ENCODE results near the gene CBX7. TPM values are rescaled to one million over a fixed set of nuclear protein-coding genes. Genes with fewer than 3 reads are reported as not detected.

Gene CBX7
- total and polyA plus RNA-seq, 2 of the 8 experiments (the other 6 are each of a cell fraction or from before 2014, with no cell fraction given), result 6.9 to 8.7 TPM

DNA sequence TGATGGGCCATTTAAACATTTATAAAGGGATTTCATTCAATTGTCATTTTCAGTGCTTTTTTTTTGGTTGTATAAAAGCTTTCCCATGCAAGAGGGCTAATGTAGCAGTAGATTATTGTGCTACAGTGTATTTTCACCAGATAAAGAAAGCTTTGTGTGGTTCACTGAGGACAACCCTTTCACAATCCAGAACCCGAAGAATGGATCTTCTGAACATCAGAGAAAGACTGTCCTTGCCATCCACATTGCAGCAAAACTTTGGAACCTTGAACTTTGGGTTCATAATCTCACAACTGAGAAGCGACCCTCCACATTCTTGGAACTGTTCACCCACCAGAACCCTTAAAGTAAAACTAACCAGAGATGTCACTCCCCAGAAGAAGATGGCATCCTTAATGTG, 46.2 kb downstream of the CBX7 start:
- Histone ChIP-seq H4K91ac (replicated peaks; ENCODE audit: insufficient read length, low read length) (no peak overlapping the region), H4K5ac (ENCODE audit: insufficient read length, low read depth, low read length) (no peak overlapping the region), H3K4me2 (ENCODE audit: insufficient read depth in 1 of 2, low read depth in 2 of 2, low read length in 2 of 2) (no peak overlapping the region), H3K23ac (ENCODE audit: insufficient read length) (no peak overlapping the region), H2BK12ac (ENCODE audit: low read depth, low read length) (no peak overlapping the region), H3K9me3 (ENCODE audit: insufficient read depth in 2 of 2, low read depth in 1 of 2, low read length in 1 of 2) (no peaks in the 10 kb centered on the region), H3K4me1 (replicated peaks in 1 of 4; ENCODE audit: control insufficient read depth in 3 of 4, insufficient read depth in 4 of 4, low read length in 3 of 4) (peaks cover 1 to 6% (median 3%) of the 10 kb centered on the region in 4 experiments; a peak in 5 of 7 replicates), H4K20me1 (replicated peaks in 1 of 2; ENCODE audit: control insufficient read depth in 1 of 2, insufficient read depth in 2 of 2, low read length in 2 of 2) (no peaks in the 10 kb centered on the region), H3K9ac (replicated peaks in 1 of 4; ENCODE audit: extremely low read depth in 1 of 4, low read depth in 3 of 4, low read length in 3 of 4) (no peak overlapping the region), H2AK5ac (ENCODE audit: low read depth, low read length) (no peak overlapping the region), H3K18ac (ENCODE audit: extremely low read depth, low read length) (no peak overlapping the region), H3K4ac (replicated peaks; ENCODE audit: insufficient read length, low read depth, low read length) (no peak overlapping the region), H3K36me3 (ENCODE audit: control insufficient read depth in 2 of 4, insufficient read depth in 4 of 4, low read length in 3 of 4) (no peaks in the 10 kb centered on the region), H3K23me2 (ENCODE audit: low read depth, low read length) (no peaks in the 10 kb centered on the region), H2BK20ac (ENCODE audit: low read length) (no peak overlapping the region), H4K8ac (ENCODE audit: extremely low read depth, insufficient read depth, low read length) (no peak overlapping the region), H3K79me2 (ENCODE audit: control insufficient read depth in 1 of 2, insufficient read depth in 2 of 2, low read length in 2 of 2) (no peaks in the 10 kb centered on the region), H3K56ac (replicated peaks; ENCODE audit: insufficient read length, low read depth, low read length) (no peak overlapping the region), H2AFZ (ENCODE audit: low read length) (no peak overlapping the region), H2BK5ac (ENCODE audit: low read depth, low read length) (no peak overlapping the region), H3K4me3 (ENCODE audit: extremely low read depth in 1 of 4, insufficient read depth in 2 of 4, low read depth in 3 of 4, low read length in 4 of 4) (no peak overlapping the region), H3K14ac (ENCODE audit: insufficient read length) (no peak overlapping the region), H3K27ac (ENCODE audit: low read depth, low read length) (no peak overlapping the region), H3K79me1 (ENCODE audit: low read depth, low read length) (no peaks in the 10 kb centered on the region), H2BK15ac (ENCODE audit: low read length) (no peak overlapping the region), H3K27me3 (replicated peaks in 1 of 4; ENCODE audit: control insufficient read depth in 3 of 4, extremely low read depth in 1 of 4, insufficient read depth in 3 of 4, low read length in 3 of 4) (no peaks in the 10 kb centered on the region), H2BK120ac (replicated peaks; ENCODE audit: low read depth, low read length) (no peak overlapping the region)
- ChIA-PET POLR2A (ENCODE audit: partially characterized antibody) (no interaction called here), CTCF (ENCODE audit: partially characterized antibody) (interaction anchor here (0.5 to 1.1 kb wide), 2 partner anchors 63 to 133 kb away, joined by 3 to 4 read pairs; no protein-coding TSS in a partner anchor)
- WGBS, 2 experiments (ENCODE audit: extremely low coverage in 1 of 2, insufficient coverage in 1 of 2, insufficient read length in 1 of 2, insufficient replicate concordance in 2 of 2, low coverage in 1 of 2, low lambda C conversion rate in 2 of 2, missing lambda C conversion rate in 1 of 2), result 88% methylated on average over 2 of the region's 2 CpGs; no CpG with 5 or more reads in 1 of the 2 experiments
- no peak for FAIRE-seq
- no peak for DNase-seq (ENCODE audit: low read depth in 1 of 2, low spot score in 2 of 2)
- TF ChIP-seq TCF12 (IDR thresholded peaks at IDR 0.05; ENCODE audit: low read depth, low read length) (no peak), SIN3A (conservative IDR thresholded peaks at IDR 0.05 in 1 of 2, IDR thresholded peaks at IDR 0.05 in 1 of 2; ENCODE audit: low read depth in 1 of 2, low read length in 2 of 2) (no peak), POLR2AphosphoS5 (IDR thresholded peaks at IDR 0.05; ENCODE audit: low read depth, low read length) (no peak), GTF2F1 (IDR thresholded peaks at IDR 0.05; ENCODE audit: borderline replicate concordance, low read depth, low read length) (no peak), FOSL1 (IDR thresholded peaks at IDR 0.05; ENCODE audit: insufficient read depth, low read depth, low read length) (no peak), RBBP5 (IDR thresholded peaks at IDR 0.05; ENCODE audit: borderline replicate concordance, low read depth, low read length) (no peak)
- TF ChIP-seq, protein P1, sequence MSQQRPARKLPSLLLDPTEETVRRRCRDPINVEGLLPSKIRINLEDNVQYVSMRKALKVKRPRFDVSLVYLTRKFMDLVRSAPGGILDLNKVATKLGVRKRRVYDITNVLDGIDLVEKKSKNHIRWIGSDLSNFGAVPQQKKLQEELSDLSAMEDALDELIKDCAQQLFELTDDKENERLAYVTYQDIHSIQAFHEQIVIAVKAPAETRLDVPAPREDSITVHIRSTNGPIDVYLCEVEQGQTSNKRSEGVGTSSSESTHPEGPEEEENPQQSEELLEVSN (IDR thresholded peaks at IDR 0.05), result no peak
